ENCODE data around the gene RDM1.

GRCh38 chr17:35932586-35932985 lies 2.0 kb upstream of the RDM1 start:
- TF ChIP-seq CTCF (IDR thresholded peaks at IDR 0.05) (no peak), POLR2AphosphoS5 (IDR thresholded peaks at IDR 0.05) (no peak), EP300 (IDR thresholded peaks at IDR 0.05) (no peak), POLR2A (IDR thresholded peaks at IDR 0.05; ENCODE audit: low read depth) (no peak)
